GM18511 (cell line): ENCODE results near the gene RND1.

Source experiments
- ATAC-seq: cut with Tn5 transposase; IDR thresholded peaks from one replicate; pipeline ENCODE4 v1.9.1; 2021; ENCODE audit warnings: mild to moderate bottlenecking, moderate library complexity; ENCODE audit not compliant: unreplicated experiment

The RND1 gene

DNA sequence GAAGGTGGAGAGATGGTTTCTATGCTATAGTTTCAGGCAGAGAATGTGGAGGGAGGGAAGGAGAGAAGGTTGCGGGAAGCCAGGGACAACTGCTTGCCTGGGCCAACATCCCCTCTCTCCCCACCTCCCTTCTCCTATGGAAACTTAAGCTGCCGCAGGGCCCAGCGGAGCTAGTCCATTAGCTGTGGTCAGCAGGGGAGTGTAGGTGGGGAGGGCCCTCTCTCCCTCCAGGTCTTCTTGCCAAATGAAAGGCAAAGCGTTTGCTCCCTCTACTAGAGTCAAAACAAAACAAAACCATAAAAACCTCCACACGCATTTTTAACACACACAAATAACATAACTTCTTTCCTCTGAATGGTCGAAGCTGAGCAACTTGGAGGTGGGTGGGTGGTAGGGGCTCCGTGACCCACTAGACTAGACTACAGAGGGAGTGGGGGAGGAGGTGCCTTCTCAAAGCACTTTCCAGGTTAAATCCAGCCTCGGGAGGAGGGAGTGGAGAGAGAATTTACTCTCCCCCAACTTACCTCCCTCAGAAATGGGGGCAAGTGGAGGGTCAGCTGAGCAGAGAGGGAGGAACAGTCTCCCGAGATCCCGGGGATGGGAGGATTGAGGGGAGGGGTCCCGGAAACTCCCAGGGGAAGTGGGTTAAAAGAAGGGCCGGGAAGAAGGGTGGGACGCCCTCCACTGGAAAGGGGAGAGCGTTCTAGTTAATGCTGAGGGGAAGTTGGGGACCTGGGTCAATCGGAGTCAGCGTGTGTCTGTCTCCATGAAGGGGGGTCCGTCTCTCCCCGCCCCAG, 52.0 kb downstream of the RND1 start:
- no peak for ATAC-seq

DNA sequence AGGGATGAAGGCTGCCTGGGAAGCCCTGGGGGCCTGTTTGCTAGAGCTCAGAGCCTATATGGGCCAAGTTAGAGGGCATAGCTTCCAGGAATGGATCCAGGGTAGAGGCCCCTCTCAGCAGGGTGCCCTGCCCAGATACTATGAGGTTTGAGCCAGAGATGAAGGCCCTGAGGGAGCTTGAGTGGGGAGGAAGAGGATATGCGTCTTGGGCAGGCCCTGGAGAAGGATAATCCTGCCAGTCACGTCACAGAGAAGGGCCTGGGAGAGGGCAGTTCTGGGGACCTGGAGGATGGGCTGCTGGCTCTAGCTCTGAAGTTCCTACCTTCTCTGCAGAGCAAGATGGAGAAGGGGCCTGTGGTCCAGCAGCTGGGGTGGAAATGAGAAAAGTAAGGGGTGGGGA, 53.3 kb downstream of the RND1 start:
- ATAC-seq = no peak

DNA sequence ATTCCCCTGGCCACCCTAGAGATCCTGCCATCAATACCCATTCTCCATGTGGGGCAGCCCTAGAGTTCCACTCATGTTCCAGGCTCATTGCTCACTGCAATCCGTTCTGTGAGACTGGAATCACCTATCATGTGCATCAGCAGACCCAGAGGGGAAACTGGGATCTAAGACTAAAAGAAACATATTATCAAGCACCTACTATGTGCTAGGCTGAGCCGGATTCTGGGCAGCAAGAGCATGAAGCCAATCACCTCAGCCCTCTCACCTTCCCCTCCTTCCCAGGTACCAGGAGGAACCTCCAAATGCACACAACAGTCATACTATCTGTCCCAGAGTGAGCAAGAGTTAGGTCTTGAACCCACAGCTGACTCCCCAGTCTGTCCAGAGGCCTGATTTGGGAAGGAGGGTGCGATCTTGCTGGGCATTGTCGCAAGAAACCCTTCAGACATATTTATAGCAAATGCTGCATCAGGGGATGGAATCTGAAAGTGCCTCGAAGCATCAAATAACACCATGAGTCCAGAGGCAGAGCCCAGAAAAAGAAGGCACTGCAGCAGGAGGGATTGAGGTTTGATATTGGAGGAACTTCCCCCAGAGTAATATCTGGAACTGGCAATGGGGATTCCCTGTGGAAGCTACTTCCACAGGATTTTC, 54.1 kb downstream of the RND1 start:
- ATAC-seq = no peak

DNA sequence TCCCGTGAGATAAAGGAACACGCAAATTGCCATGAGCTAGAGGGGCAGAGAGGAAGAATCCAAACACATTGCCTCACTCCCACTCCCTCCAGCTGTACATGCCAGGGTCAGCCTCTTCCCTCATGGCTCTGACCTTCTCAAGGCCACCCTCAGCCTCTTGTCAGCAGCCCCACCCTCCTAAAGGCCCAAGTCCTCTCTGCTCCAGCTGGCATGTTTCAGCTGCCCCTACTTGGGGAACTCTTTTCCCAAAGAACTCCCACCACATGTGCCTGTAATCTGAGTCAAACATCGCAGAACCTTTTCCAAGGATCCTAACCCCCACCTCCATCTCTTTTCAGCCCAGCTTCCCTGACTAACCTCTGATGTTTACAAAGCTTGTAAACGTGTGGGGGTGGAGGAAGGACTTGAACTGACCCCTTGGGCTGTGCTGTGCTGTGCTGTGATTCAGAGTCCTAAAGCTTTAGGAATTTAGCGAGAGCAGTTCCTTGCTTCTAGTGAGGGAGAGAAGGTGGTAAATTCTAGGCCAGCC, 54.7 kb downstream of the RND1 start:
- ATAC-seq = no peak

DNA sequence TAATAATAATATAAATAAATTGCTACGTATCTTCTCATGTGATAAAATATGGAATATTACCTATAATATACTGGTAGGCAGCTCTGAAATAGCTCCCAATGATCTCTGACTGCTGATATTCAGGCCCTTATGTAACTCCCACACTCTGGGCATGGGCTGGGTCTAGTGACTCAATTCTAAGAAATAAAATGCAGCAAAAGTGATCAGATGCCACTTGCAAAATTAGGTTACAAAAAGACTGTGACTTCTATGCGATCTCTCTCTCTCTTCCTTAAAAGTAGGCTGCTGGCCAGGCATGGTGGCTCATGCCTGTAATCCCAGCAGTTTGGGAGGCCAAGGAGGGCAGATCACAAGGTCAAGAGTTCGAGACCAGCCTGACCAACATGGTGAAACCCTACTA, 57.7 kb downstream of the RND1 start:
- no peak for ATAC-seq
